Adipocyte (in vitro differentiated cells): ENCODE results near the gene LIN28A.
A peak's percentile ranks its signal among the peaks of the same experiment; 100 is the strongest.

Source experiments
- DNase-seq: peaks from one replicate; pipeline ENCODE4 v3.0.0-alpha.2; 2015; ENCODE audit warnings: low read depth
- H3K27me3 ChIP-seq: replicated peaks from 2 replicates; pipeline ENCODE4 v1.7.0; 2013; ENCODE audit warnings: mild to moderate bottlenecking, low read length, moderate library complexity; ENCODE audit not compliant: control insufficient read depth, insufficient read depth
- H3K36me3 ChIP-seq: 2 replicates; pipeline ENCODE4 v1.7.0; 2013; ENCODE audit warnings: low read length, mild to moderate bottlenecking, moderate library complexity; ENCODE audit not compliant: control insufficient read depth, insufficient read depth, severe bottlenecking
- H3K4me1 ChIP-seq: 2 replicates; pipeline ENCODE4 v1.7.0; 2013; ENCODE audit warnings: mild to moderate bottlenecking, low read length, moderate library complexity; ENCODE audit not compliant: control insufficient read depth, insufficient read depth
- H3K4me3 ChIP-seq: 2 replicates; pipeline ENCODE4 v1.7.0; 2013; ENCODE audit warnings: mild to moderate bottlenecking, low read length, moderate library complexity
- H3K9ac ChIP-seq: 2 replicates; pipeline ENCODE4 v1.7.0; 2013; ENCODE audit warnings: mild to moderate bottlenecking, low read length, moderate library complexity
- H3K9me3 ChIP-seq: 2 replicates; pipeline ENCODE4 v1.7.0; 2013; ENCODE audit warnings: mild to moderate bottlenecking, low read length, moderate library complexity; ENCODE audit not compliant: control insufficient read depth

The LIN28A gene

GRCh38 chr1:26472901-26473845 lies 62.6 kb downstream of the LIN28A start:
- peak overlapping the region; percentile 94 for H3K9ac ChIP-seq
- peak overlapping the region; percentile 92 for H3K4me3 ChIP-seq
- DNase-seq = peak; percentile 99
- no peaks in the 10 kb centered on the region for H3K9me3 ChIP-seq
- H3K36me3 ChIP-seq = peaks cover 51% of the 10 kb centered on the region
- peaks cover 27% of the 10 kb centered on the region for H3K4me1 ChIP-seq
- no peaks in the 10 kb centered on the region for H3K27me3 ChIP-seq

GRCh38 chr1:26474818-26475217 lies 64.2 kb downstream of the LIN28A start:
- Histone ChIP-seq H3K27me3 (no peaks in the 10 kb centered on the region), H3K36me3 (peaks cover 37% of the 10 kb centered on the region), H3K4me1 (peaks cover 27% of the 10 kb centered on the region), H3K4me3 (no peak overlapping the region), H3K9ac (no peak overlapping the region), H3K9me3 (no peaks in the 10 kb centered on the region)
- DNase-seq = no peak

- Histone ChIP-seq H3K9ac (no peak overlapping the region), H3K9me3 (no peaks in the 10 kb centered on the region), H3K4me1 (peaks cover 26% of the 10 kb centered on the region), H3K36me3 (peaks cover 37% of the 10 kb centered on the region), H3K27me3 (no peaks in the 10 kb centered on the region), H3K4me3 (no peak overlapping the region)
- DNase-seq = no peak
Observed at GRCh38 chr1:26475989-26476388, 65.4 kb downstream of the LIN28A start.

- Histone ChIP-seq H3K4me3 (no peak overlapping the region), H3K9ac (no peak overlapping the region), H3K9me3 (no peaks in the 10 kb centered on the region), H3K36me3 (peaks cover 37% of the 10 kb centered on the region), H3K27me3 (no peaks in the 10 kb centered on the region), H3K4me1 (peaks cover 21% of the 10 kb centered on the region)
- no peak for DNase-seq
Observed at GRCh38 chr1:26476958-26477357, 66.3 kb downstream of the LIN28A start.

GRCh38 chr1:26477446-26478152 lies 67.0 kb downstream of the LIN28A start:
- Histone ChIP-seq H3K36me3 (peaks cover 37% of the 10 kb centered on the region), H3K4me1 (peaks cover 21% of the 10 kb centered on the region), H3K27me3 (no peaks in the 10 kb centered on the region), H3K9ac (no peak overlapping the region), H3K9me3 (no peaks in the 10 kb centered on the region), H3K4me3 (no peak overlapping the region)
- no peak for DNase-seq

- no peak overlapping the region for H3K9ac ChIP-seq
- DNase-seq = no peak
- H3K36me3 ChIP-seq = peaks cover 37% of the 10 kb centered on the region
- H3K9me3 ChIP-seq = no peaks in the 10 kb centered on the region
- H3K27me3 ChIP-seq = no peaks in the 10 kb centered on the region
- peaks cover 21% of the 10 kb centered on the region for H3K4me1 ChIP-seq
- no peak overlapping the region for H3K4me3 ChIP-seq
Observed at GRCh38 chr1:26478159-26478558, 67.5 kb downstream of the LIN28A start.

- Histone ChIP-seq H3K36me3 (peaks cover 32% of the 10 kb centered on the region), H3K4me1 (peaks cover 13% of the 10 kb centered on the region), H3K4me3 (no peak overlapping the region), H3K27me3 (no peaks in the 10 kb centered on the region), H3K9me3 (no peaks in the 10 kb centered on the region), H3K9ac (no peak overlapping the region)
- no peak for DNase-seq
Observed at GRCh38 chr1:26478988-26479387, 68.4 kb downstream of the LIN28A start.
